ENCODE data around the gene DHODH.

DNA sequence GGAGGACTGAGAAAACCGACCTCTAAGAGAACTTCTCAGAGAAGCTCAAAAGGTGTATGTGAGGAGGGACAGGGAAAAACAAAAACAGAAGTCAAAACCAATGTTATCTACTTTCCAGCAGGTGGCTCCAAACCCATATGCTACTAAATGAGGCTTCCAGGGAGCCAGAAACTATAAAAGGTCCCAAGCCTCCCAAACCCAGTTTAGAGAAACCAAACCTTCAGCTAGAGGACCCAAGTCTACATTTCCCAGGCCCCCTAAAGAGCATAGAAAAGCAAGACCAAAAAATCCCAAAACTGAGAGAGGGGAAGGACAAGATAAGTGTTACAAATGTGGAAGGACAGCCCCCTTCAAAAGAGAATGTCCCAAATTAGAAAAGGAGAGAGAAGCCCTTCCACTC is 58.2 kb downstream of the DHODH start:
- TF ChIP-seq, protein P1, sequence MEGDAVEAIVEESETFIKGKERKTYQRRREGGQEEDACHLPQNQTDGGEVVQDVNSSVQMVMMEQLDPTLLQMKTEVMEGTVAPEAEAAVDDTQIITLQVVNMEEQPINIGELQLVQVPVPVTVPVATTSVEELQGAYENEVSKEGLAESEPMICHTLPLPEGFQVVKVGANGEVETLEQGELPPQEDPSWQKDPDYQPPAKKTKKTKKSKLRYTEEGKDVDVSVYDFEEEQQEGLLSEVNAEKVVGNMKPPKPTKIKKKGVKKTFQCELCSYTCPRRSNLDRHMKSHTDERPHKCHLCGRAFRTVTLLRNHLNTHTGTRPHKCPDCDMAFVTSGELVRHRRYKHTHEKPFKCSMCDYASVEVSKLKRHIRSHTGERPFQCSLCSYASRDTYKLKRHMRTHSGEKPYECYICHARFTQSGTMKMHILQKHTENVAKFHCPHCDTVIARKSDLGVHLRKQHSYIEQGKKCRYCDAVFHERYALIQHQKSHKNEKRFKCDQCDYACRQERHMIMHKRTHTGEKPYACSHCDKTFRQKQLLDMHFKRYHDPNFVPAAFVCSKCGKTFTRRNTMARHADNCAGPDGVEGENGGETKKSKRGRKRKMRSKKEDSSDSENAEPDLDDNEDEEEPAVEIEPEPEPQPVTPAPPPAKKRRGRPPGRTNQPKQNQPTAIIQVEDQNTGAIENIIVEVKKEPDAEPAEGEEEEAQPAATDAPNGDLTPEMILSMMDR (IDR thresholded peaks at IDR 0.05), result peak in 4 of 6 experiments; percentile 26 to 56 (median 42)
- TF ChIP-seq POLR2A (IDR thresholded peaks at IDR 0.05), result no peak

Data from thyroid gland (tissue), 4 donors.